A673 (cell line): ENCODE results near the gene CS.

ENCODE experiments used
- EZH2 ChIP-seq: fragments of 200-600 bp; sonication (generic); IDR thresholded peaks from 2 replicates; pipeline ENCODE4 v1.6.1; 2017; ENCODE audit warnings: borderline replicate concordance, low read depth, mild to moderate bottlenecking, mixed read lengths, antibody characterized with exemption, low read length; ENCODE audit not compliant: poor library complexity, severe bottlenecking
- TF ChIP-seq, protein P1 (sequence below): fragments of 300-800, 200-600 bp; sonication (generic); conservative IDR thresholded peaks from 2 replicates; pipeline ENCODE4 v1.5.1; 2017; ENCODE audit warnings: low read depth, mild to moderate bottlenecking, antibody characterized with exemption, low read length, moderate library complexity, mixed read lengths

- TF ChIP-seq, protein P1, sequence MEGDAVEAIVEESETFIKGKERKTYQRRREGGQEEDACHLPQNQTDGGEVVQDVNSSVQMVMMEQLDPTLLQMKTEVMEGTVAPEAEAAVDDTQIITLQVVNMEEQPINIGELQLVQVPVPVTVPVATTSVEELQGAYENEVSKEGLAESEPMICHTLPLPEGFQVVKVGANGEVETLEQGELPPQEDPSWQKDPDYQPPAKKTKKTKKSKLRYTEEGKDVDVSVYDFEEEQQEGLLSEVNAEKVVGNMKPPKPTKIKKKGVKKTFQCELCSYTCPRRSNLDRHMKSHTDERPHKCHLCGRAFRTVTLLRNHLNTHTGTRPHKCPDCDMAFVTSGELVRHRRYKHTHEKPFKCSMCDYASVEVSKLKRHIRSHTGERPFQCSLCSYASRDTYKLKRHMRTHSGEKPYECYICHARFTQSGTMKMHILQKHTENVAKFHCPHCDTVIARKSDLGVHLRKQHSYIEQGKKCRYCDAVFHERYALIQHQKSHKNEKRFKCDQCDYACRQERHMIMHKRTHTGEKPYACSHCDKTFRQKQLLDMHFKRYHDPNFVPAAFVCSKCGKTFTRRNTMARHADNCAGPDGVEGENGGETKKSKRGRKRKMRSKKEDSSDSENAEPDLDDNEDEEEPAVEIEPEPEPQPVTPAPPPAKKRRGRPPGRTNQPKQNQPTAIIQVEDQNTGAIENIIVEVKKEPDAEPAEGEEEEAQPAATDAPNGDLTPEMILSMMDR = no peak
- no peak for TF ChIP-seq EZH2
Measured at GRCh38 chr12:56304276-56304675, 4.1 kb upstream of the CS start.
